Activated T-helper 2 cell treated with anti-CD3 and anti-CD28 coated beads, Interferon-gamma antibody, Interleukin-2, Interleukin-4, amounts not matched to agents 10 μg/mL and 5 μg/mL and 100 μg/mL, durations not matched to agents 14 hours and 24 hours and 36 hours (primary cell): ENCODE data around the gene GLB1L. TPM values are rescaled to one million over a fixed set of nuclear protein-coding genes. Genes with fewer than 3 reads are reported as not detected.
A peak's percentile ranks its signal among the peaks of the same experiment; 100 is the strongest.
"Not testable (repeated sequence)": the region's sequence is repeated elsewhere in the genome, so short reads cannot be mapped to it uniquely, and the experiment has no call there.

Experiments used
- DNase-seq: peaks from one replicate; pipeline ENCODE4 v3.0.0; 2021; ENCODE audit warnings: low spot score
- H3K27ac Mint-ChIP-seq: one replicate; pipeline ENCODE4 v1.8.0; 2021; ENCODE audit warnings: mixed read lengths
- H3K27me3 Mint-ChIP-seq: one replicate; pipeline ENCODE4 v1.8.0; 2021; ENCODE audit warnings: low read depth, mixed read lengths
- H3K36me3 Mint-ChIP-seq: one replicate; pipeline ENCODE4 v1.8.0; 2021; ENCODE audit warnings: low read depth, mixed read lengths
- H3K4me1 Mint-ChIP-seq: one replicate; pipeline ENCODE4 v1.8.0; 2021; ENCODE audit warnings: low read depth, mixed read lengths
- H3K4me3 Mint-ChIP-seq: one replicate; pipeline ENCODE4 v1.8.0; 2021; ENCODE audit warnings: low read depth, mild to moderate bottlenecking, moderate library complexity, mixed read lengths
- H3K9me3 Mint-ChIP-seq: one replicate; pipeline ENCODE4 v1.8.0; 2021; ENCODE audit warnings: mixed read lengths
- intact Hi-C: fragments of 100-400 bp; cut with micrococcal nuclease; formaldehyde crosslinking; loops from one replicate; pipeline ENCODE4 v1.15.1; 2023
- total RNA-seq: library from RNA; stranded (reverse); gene quantifications from 2 replicates; pipeline ENCODE4 v1.2.3, GENCODE V29; 2022

Gene GLB1L
- total RNA-seq, 1 donor from 2014 or later: 4.2 TPM

DNA sequence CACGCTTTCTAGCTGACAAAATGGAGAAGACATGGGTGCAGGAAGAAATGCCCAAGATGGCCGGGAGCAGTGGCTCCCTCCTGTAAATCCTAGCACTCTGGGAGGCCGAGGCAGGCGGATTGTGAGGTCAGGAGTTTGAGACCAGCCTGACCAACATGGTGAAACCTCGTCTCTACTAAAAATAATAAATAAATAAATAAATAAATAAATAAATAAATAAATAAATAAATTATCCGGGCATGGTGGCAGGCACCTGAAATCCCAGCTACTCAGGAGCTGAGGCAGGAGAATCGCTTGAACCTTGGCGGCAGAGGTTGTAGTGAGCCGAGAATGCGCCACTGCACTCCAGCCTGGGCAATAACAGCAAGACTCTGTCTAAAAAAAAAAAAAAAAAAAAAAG, 13.7 kb upstream of the GLB1L start:
- H3K27me3 Mint-ChIP-seq: peaks cover 13% of the 10 kb centered on the region
- not testable (repeated sequence) for H3K9me3 Mint-ChIP-seq, DNase-seq, H3K4me3 Mint-ChIP-seq, H3K27ac Mint-ChIP-seq, H3K36me3 Mint-ChIP-seq
- peaks cover 10% of the 10 kb centered on the region for H3K4me1 Mint-ChIP-seq
- intact Hi-C loops: loop anchor here (10.0 kb wide), 1 partner anchor 854 kb away; no protein-coding TSS in a partner anchor

DNA sequence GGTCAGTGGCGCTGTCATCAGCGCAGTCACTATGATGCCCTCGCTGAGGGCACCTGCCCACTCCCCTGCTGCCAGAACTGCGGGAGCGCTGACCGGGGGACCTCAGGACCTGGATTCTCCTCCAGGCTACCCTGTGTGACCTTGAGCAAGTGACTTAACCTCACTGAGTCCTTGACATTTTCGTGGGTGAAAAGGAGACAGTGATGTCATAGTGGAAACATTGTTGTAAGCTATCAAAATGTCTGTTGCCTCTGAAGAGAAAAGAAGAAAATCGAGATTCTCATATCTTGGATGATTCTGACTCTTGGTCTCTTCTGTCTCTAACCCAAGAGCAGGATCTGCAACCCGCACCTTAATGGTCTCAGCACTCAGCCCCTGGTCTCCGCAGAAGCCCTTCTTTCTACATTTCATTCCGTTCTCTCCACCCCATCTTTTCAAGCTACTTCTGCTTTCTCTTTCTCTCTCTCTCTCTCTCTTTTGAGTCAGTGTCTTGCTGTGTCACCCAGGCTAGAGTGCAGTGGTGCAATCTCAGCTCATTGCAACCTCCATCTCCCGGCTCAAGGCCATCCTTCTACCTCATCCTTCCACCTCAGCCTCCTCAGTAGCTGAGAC, 9.5 kb upstream of the GLB1L start:
- intact Hi-C loops: loop anchor here (1.0 to 10.0 kb wide), 2 partner anchors 25 to 850 kb away; partner anchors contain the start of gene DNAJB2
- Mint-ChIP-seq H3K9me3 (no peaks in the 10 kb centered on the region), H3K27ac (peak overlapping the region; percentile 92), H3K36me3 (peaks cover 36% of the 10 kb centered on the region), H3K27me3 (peaks cover 3% of the 10 kb centered on the region), H3K4me1 (peaks cover 39% of the 10 kb centered on the region), H3K4me3 (peak overlapping the region; percentile 77)
- peak; percentile 40 for DNase-seq

DNA sequence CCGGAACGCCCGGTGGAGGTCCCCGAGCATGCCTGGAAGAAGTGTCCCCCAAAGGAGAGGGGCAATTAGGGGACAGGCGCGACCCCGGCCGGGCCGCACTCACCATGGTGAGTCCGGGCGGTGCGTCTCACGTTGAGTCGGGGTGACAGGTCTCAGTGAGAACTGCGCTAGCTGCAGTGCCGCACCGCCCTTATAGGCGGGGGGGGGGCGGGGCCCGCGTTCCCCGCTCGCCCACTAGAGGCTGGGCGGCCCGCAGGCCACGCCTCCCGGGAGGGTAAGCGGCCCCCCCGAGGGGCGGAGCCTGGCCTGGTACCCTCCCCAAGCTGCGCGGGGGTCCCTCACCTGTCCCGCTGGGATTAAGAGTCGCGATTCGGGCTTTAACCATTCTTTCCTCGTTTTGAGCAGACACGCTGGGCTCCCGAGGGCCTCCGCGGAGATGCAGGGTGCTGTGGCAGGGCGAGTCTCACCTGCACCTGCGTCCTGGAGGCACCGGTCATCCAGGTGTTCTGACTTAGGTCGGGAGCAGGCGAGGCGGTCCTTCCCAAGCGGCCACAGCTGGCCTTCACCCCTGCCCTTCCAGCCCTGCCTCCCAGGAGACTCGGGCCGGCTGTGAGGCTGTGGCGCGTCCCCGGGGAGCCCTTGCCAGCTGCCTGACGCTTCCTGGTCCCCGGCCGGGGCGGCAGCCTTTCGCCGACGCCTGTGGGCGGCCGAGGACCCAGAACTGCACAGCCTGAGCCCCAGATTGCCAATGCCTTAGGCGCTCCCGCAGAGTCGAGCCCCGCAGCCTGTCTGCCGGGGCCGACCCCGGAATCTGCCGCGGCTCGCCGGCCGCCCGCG, 8.7 kb upstream of the GLB1L start, which contains the start of gene TUBA4A:
TUBA4A (minus strand) TSS at position 166 of the 837 bp plus-strand sequence; CDS start at position 106, 60 bp downstream.
- Mint-ChIP-seq H3K27me3 (no peaks in the 10 kb centered on the region), H3K36me3 (peaks cover 43% of the 10 kb centered on the region), H3K9me3 (no peaks in the 10 kb centered on the region), H3K4me1 (peaks cover 46% of the 10 kb centered on the region), H3K4me3 (peak within 1 kb of the TSS; percentile 77), H3K27ac (peak within 1 kb of the TSS; percentile 92)
- DNase-seq: peak; percentile 84
- intact Hi-C loops: loop anchor here (1.0 to 10.0 kb wide), 9 partner anchors 9 to 849 kb away; partner anchors contain the start of genes ANKZF1, ATG9A, CNPPD1 and DNAJB2

DNA sequence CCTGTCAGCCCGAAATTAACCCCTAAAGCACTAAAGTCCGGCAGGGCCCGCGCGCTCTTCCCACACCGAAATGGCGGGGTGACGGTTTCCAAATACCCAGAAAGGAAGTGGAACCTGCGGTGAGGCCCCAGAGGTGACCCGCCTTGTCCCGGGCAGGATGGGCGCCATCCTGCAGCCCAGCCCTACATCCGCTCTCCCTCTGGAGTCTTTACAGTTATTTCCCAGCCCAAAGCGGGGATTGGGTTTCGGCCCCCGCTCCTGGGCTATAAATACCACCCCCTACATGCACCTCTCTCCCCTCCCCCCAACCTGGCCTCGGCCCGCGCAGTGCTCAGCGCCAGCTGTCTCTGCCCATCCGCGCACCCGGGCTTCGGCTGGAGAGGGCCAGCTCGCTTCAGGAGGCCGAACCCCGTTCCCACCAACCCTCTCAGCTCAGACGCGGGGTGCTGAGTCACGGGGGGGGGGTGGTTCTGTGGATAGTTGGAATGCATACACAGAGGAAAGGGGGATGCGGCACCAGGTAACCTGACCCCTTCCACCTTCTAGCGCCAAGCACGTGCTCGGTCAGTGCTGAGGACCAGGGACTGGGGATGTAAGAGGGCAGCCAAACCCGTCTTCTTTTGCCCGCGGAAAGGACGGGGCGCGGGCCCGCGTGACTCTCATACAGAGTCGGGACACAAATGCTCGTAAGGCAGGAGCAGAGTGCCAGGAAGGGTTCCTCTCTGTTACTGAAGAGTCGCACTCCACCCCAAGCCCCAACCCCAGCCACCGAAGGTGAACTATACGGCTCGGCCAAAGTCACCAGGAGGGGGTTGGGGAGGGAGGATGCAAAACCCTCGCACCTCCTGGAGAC, 7.9 kb upstream of the GLB1L start, which contains the start of gene TUBA4B:
TUBA4B (plus strand) TSS at position 344 of the 853 bp plus-strand sequence; CDS start at position 509, 165 bp downstream.
- H3K4me1 Mint-ChIP-seq: peaks cover 54% of the 10 kb centered on the region
- peak; percentile 54 for DNase-seq
- no peaks in the 10 kb centered on the region for H3K27me3 Mint-ChIP-seq
- no peaks in the 10 kb centered on the region for H3K9me3 Mint-ChIP-seq
- peak within 1 kb of the TSS; percentile 77 for H3K4me3 Mint-ChIP-seq
- peaks cover 51% of the 10 kb centered on the region for H3K36me3 Mint-ChIP-seq
- H3K27ac Mint-ChIP-seq: peak within 1 kb of the TSS; percentile 92
- intact Hi-C loops: loop anchor here (1.0 to 10.0 kb wide), 8 partner anchors 8 to 848 kb away; partner anchors contain the start of genes ANKZF1, ATG9A, CNPPD1 and GLB1L

DNA sequence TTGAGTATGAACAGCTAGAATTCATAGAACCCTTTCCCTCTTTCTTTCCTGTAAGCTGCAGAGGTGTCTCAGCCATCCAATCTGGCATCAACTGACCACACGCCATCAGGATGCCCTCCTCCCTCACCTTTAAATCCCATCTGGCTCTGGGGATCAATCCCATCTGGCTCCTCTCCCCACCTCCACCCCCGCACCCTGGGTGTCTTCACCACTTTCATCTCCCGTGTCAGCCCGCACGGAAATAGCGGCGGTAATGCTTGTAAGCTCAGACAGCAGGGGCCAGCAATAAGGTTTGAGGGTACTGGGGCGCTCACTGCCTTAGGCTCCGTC, 7.3 kb upstream of the GLB1L start:
- H3K9me3 Mint-ChIP-seq: no peaks in the 10 kb centered on the region

DNA sequence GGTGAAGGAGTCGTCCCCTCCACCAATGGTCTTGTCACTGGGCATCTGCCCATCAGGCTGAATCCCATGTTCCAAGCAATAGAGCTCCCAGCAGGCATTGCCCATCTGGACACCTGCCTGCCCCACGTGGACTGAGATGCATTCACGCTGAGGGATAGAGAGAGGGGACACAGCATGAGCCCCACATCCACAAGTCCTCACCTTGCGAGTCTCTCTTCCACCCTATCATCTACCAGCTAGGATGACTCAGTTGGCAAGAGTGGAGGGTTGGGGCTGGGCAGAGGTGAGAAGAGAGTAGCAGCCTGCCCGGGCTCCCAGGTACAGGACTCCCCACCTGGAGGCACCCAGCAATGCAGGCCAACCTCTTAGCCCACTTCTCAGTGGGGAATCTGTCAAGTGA, 6.8 kb upstream of the GLB1L start:
- peak overlapping the region; percentile 85 for H3K27ac Mint-ChIP-seq
- no peaks in the 10 kb centered on the region for H3K9me3 Mint-ChIP-seq

More for the DNA sequence above, 7.3 kb upstream of the GLB1L start:
- intact Hi-C loops: loop anchor here (2.0 to 10.0 kb wide), 3 partner anchors 42 to 848 kb away; no protein-coding TSS in a partner anchor
- H3K4me3 Mint-ChIP-seq: peak overlapping the region; percentile 77
- H3K27ac Mint-ChIP-seq: peak overlapping the region; percentile 85
- H3K27me3 Mint-ChIP-seq: no peaks in the 10 kb centered on the region
- no peak for DNase-seq
- peaks cover 57% of the 10 kb centered on the region for H3K36me3 Mint-ChIP-seq
- H3K4me1 Mint-ChIP-seq: peaks cover 60% of the 10 kb centered on the region

DNA sequence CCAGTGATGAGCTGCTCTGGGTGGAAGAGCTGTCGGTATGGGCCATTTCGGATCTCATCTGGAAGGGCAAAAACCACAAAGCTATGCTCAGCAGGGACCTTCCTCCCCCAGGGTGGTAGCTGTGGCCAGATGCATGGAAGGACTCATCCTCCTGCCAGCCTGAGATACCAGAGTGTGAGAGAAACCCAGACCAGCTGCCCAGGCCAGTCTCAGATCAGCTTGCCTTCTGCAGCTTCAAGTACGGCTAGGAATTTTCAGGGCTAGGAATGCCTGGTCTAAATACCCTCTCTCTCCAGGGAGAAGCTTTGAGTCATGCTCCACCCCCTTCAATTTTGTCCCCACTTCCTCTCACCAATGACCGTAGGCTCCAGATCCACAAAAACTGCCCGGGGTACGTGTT, 6.4 kb upstream of the GLB1L start:
- intact Hi-C loops: loop anchor here (2.0 to 10.0 kb wide), 3 partner anchors 43 to 847 kb away; no protein-coding TSS in a partner anchor
- DNase-seq: no peak
- Mint-ChIP-seq H3K9me3 (no peaks in the 10 kb centered on the region), H3K4me3 (peak overlapping the region; percentile 77), H3K4me1 (peaks cover 69% of the 10 kb centered on the region), H3K36me3 (peaks cover 66% of the 10 kb centered on the region), H3K27me3 (no peaks in the 10 kb centered on the region), H3K27ac (peak overlapping the region; percentile 85)

More for the DNA sequence above, 6.8 kb upstream of the GLB1L start:
- Mint-ChIP-seq H3K4me1 (peaks cover 65% of the 10 kb centered on the region), H3K36me3 (peaks cover 62% of the 10 kb centered on the region), H3K4me3 (peak overlapping the region; percentile 77), H3K27me3 (no peaks in the 10 kb centered on the region)
- intact Hi-C loops: loop anchor here (2.0 to 10.0 kb wide), 3 partner anchors 43 to 847 kb away; no protein-coding TSS in a partner anchor
- no peak for DNase-seq

DNA sequence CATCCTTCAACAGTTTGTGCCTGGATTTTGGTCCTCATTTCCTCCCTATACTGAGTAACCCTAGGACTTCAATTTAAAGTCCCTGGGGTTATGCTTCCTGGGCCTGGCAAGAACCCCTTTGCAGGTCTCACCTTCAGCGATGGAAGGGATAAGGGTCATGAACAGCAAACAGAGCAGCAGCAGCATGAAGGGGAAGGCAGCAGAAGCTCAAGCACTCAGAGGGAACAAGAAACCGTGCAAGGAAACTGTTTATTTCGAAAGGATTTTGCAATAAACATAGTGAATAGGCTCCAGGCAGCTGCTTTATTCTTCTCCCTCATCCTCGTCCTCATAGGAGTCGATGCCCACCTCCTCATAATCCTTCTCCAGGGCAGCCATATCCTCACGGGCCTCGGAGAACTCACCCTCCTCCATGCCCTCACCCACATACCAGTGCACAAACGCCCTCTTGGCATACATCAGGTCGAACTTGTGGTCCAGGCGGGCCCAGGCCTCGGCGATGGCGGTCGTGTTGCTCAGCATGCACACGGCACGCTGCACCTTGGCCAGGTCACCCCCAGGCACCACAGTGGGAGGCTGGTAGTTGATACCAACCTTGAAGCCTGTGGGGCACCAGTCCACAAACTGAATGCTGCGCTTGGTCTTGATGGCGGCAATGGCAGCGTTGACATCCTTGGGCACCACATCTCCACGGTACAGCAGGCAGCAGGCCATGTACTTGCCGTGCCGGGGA, 5.0 kb upstream of the GLB1L start:
- H3K27me3 Mint-ChIP-seq: no peaks in the 10 kb centered on the region
- peaks cover 74% of the 10 kb centered on the region for H3K36me3 Mint-ChIP-seq
- H3K4me1 Mint-ChIP-seq: peaks cover 70% of the 10 kb centered on the region
- DNase-seq: no peak
- H3K27ac Mint-ChIP-seq: peak overlapping the region; percentile 47
- no peaks in the 10 kb centered on the region for H3K9me3 Mint-ChIP-seq
- peak overlapping the region; percentile 77 for H3K4me3 Mint-ChIP-seq
- intact Hi-C loops: loop anchor here (10.0 kb wide), 1 partner anchor 845 kb away; no protein-coding TSS in a partner anchor

DNA sequence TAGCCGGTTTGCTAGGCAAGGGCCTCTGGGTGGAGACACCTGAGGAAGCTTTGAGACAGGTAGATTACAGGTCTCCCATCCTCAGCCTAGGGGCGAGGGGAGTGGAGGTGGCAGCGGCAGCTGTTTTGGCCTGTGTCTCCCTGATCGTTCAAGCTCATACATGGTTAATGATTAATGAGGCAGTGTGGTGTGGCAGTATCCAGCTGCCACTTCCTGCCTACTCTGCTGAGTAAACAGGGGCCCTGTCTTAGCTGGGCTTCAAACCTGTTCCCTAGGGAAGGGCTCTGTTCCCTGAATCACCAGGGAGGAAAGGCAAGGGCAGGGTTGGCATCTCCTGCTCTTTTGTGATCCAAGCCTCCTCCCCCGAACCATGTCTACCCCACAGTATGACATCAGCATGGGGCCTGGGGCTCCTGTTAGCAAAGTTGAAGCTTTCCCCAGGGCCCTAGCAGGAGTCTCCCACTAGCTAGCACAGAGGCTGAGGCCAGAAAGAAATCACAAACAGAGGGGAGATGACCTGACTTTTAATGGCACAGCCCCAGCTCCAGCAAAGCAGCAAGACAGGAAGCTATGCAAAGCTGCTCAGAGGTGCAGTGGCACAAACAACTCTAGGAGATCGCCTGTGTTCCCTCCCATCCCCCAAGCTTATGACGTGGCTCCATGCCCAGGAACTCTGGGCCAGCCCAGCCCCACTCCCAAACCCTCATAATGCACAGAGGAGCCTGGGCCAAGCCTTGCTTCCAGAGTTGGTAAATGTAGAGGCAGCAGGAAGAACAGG, 4.1 kb upstream of the GLB1L start:
- intact Hi-C loops: no loop called here
- Mint-ChIP-seq H3K4me3 (peak overlapping the region; percentile 77), H3K9me3 (no peaks in the 10 kb centered on the region), H3K4me1 (peaks cover 70% of the 10 kb centered on the region), H3K36me3 (peaks cover 74% of the 10 kb centered on the region), H3K27ac (peak overlapping the region; percentile 90), H3K27me3 (no peaks in the 10 kb centered on the region)
- DNase-seq: peak; percentile 34

DNA sequence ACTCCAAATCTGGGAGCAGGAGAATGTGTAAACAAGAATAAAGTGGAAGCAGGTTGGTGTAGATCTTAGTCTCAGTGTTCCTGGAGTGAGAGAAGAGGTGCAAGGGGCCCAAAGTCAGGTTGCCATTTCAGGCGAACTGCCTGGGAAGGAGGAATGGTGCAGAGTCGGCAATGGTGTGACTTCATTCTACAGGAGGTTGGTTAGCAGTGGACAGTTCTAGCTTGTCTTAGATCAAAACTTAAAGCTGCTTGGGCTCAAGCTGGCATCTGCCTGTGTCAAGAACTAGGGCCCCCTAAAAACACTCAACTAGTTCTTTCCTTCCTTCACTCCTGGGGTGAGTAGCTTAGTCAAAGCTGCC, 3.6 kb upstream of the GLB1L start:
- DNase-seq: no peak
- H3K4me3 Mint-ChIP-seq: peak overlapping the region; percentile 77
- peaks cover 71% of the 10 kb centered on the region for H3K4me1 Mint-ChIP-seq
- intact Hi-C loops: no loop called here
- no peaks in the 10 kb centered on the region for H3K9me3 Mint-ChIP-seq
- no peaks in the 10 kb centered on the region for H3K27me3 Mint-ChIP-seq
- H3K27ac Mint-ChIP-seq: peak overlapping the region; percentile 90
- peaks cover 74% of the 10 kb centered on the region for H3K36me3 Mint-ChIP-seq
